ENCODE results near the gene SUN2. TPM values are rescaled to one million over a fixed set of nuclear protein-coding genes. Genes with fewer than 3 reads are reported as not detected.

The SUN2 gene
- polyA plus RNA-seq, 3 donors = 95.8 to 159 (median 97.8) TPM

DNA sequence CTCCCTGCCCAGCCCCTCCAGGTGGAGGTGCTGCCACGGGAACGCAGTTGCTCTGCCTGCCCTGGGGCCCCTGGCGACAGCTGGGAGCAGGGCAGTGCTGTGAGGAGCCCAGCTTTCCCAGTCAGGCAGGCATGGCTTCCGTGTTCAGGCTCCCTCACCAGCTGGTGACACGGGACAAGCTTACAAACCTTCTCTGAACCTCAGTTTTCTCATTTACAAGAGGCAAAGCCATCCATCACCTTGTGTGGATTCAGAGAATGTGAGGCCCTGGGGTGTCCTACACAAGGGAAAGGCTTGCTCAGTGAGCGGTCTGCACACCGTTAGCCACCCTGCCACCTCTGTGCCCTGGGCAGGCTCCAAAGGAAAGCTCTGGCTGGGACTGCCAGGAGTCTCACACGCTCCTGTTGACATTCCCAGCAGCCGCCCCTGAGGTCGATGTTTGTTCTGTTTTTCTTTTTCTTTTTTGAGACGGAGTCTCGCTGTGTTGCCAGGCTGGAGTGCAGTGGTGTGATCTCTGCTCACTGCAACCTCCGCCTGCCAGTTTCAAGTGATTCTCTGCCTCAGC lies 23.5 kb downstream of the SUN2 start:
- no peak overlapping the region for H3K4me2 ChIP-seq (replicated peaks; ENCODE audit: extremely low read depth, low read length, poor library complexity, severe bottlenecking)
- no peak overlapping the region for H3K4me3 Mint-ChIP-seq
- no peaks in the 10 kb centered on the region for H3K4me1 ChIP-seq (ENCODE audit: control insufficient read depth in 1 of 2, insufficient read depth in 2 of 2, low read length in 2 of 2)
- H3K27me3 Mint-ChIP-seq (ENCODE audit: low read depth in 3 of 3) = peaks cover 0 to 1% (median 0%) of the 10 kb centered on the region in 3 donors
- H3K36me3 ChIP-seq (replicated peaks in 1 of 2; ENCODE audit: control insufficient read depth in 1 of 2, insufficient read depth in 2 of 2, low read length in 2 of 2) = peaks cover 77 to 91% of the 10 kb centered on the region in 2 donors
- H3K9me3 ChIP-seq (replicated peaks in 1 of 2; ENCODE audit: control insufficient read depth in 1 of 2, insufficient read depth in 1 of 2, low read length in 2 of 2) = no peaks in the 10 kb centered on the region
- H4K20me1 ChIP-seq (ENCODE audit: insufficient read depth, low read length) = peaks cover 100% of the 10 kb centered on the region
- H3K9ac ChIP-seq (ENCODE audit: insufficient read depth, low read length, poor library complexity, severe bottlenecking) = no peak overlapping the region
- no peak overlapping the region for H3K4me3 ChIP-seq (replicated peaks in 1 of 3; ENCODE audit: low read depth in 2 of 3, low read length in 3 of 3)
- H3K36me3 Mint-ChIP-seq = peaks cover 71 to 87% of the 10 kb centered on the region in 2 donors
- peak overlapping the region in 4 of 7 donors; percentile 32 to 72 (median 52) for H3K27ac Mint-ChIP-seq
- H3K9me3 Mint-ChIP-seq = no peaks in the 10 kb centered on the region
- H3K27ac ChIP-seq (ENCODE audit: low read depth in 1 of 2, low read length in 2 of 2) = peak overlapping the region in 1 of 2 donors; percentile 35
- peaks cover 8% of the 10 kb centered on the region for H3K4me1 Mint-ChIP-seq
- no peak for TF ChIP-seq CTCF (IDR thresholded peaks at IDR 0.05)
- H3K27me3 ChIP-seq (ENCODE audit: control insufficient read depth in 2 of 2, insufficient read depth in 2 of 2, low read length in 2 of 2) = no peaks in the 10 kb centered on the region
- DNase-seq = no peak
- H3K79me2 ChIP-seq (ENCODE audit: insufficient read depth, low read length) = no peaks in the 10 kb centered on the region
- no peak overlapping the region for H2AFZ ChIP-seq (ENCODE audit: insufficient read depth, low read depth, low read length, poor library complexity, severe bottlenecking)
- intact Hi-C loops (cut with micrococcal nuclease) = no loop called here
- 91% methylated on average over 13 of the region's 13 CpGs for WGBS (ENCODE audit: insufficient coverage)

GRCh38 chr22:38731703-38732161 lies 24.1 kb downstream of the SUN2 start:
- H3K4me3 Mint-ChIP-seq = no peak overlapping the region
- H3K9me3 Mint-ChIP-seq = no peaks in the 10 kb centered on the region
- peaks cover 71 to 87% of the 10 kb centered on the region in 2 donors for H3K36me3 Mint-ChIP-seq
- H3K79me2 ChIP-seq (ENCODE audit: insufficient read depth, low read length) = no peaks in the 10 kb centered on the region
- H2AFZ ChIP-seq (ENCODE audit: insufficient read depth, low read depth, low read length, poor library complexity, severe bottlenecking) = no peak overlapping the region
- peak overlapping the region in 4 of 7 donors; percentile 10 to 68 (median 52) for H3K27ac Mint-ChIP-seq
- no peak overlapping the region for H3K9ac ChIP-seq (ENCODE audit: insufficient read depth, low read length, poor library complexity, severe bottlenecking)
- intact Hi-C loops (cut with micrococcal nuclease) = no loop called here
- H3K4me1 ChIP-seq (ENCODE audit: control insufficient read depth in 1 of 2, insufficient read depth in 2 of 2, low read length in 2 of 2) = no peaks in the 10 kb centered on the region
- no peaks in the 10 kb centered on the region for H3K9me3 ChIP-seq (replicated peaks in 1 of 2; ENCODE audit: control insufficient read depth in 1 of 2, insufficient read depth in 1 of 2, low read length in 2 of 2)
- no peak overlapping the region for H3K4me2 ChIP-seq (replicated peaks; ENCODE audit: extremely low read depth, low read length, poor library complexity, severe bottlenecking)
- H4K20me1 ChIP-seq (ENCODE audit: insufficient read depth, low read length) = peaks cover 100% of the 10 kb centered on the region
- no peak overlapping the region for H3K4me3 ChIP-seq (replicated peaks in 1 of 3; ENCODE audit: low read depth in 2 of 3, low read length in 3 of 3)
- TF ChIP-seq CTCF (IDR thresholded peaks at IDR 0.05) = no peak
- WGBS (ENCODE audit: insufficient coverage) = 92% methylated on average over 4 of the region's 6 CpGs
- H3K4me1 Mint-ChIP-seq = peaks cover 8% of the 10 kb centered on the region
- H3K36me3 ChIP-seq (replicated peaks in 1 of 2; ENCODE audit: control insufficient read depth in 1 of 2, insufficient read depth in 2 of 2, low read length in 2 of 2) = peaks cover 77 to 91% of the 10 kb centered on the region in 2 donors
- H3K27ac ChIP-seq (ENCODE audit: low read depth in 1 of 2, low read length in 2 of 2) = peak overlapping the region in 1 of 2 donors; percentile 7
- no peaks in the 10 kb centered on the region for H3K27me3 ChIP-seq (ENCODE audit: control insufficient read depth in 2 of 2, insufficient read depth in 2 of 2, low read length in 2 of 2)
- no peak for DNase-seq
- peaks cover 0 to 1% (median 0%) of the 10 kb centered on the region in 3 donors for H3K27me3 Mint-ChIP-seq (ENCODE audit: low read depth in 3 of 3)
